HG02981 (cell line): ENCODE measurements around the gene TIMELESS.
"Not testable (repeated sequence)": the region's sequence is repeated elsewhere in the genome, so short reads cannot be mapped to it uniquely, and the experiment has no call there.

Source experiments
- ATAC-seq: cut with Tn5 transposase; IDR thresholded peaks from one replicate; pipeline ENCODE4 v1.9.1; 2021; ENCODE audit warnings: mild to moderate bottlenecking, moderate library complexity; ENCODE audit not compliant: unreplicated experiment

TIMELESS gene

DNA sequence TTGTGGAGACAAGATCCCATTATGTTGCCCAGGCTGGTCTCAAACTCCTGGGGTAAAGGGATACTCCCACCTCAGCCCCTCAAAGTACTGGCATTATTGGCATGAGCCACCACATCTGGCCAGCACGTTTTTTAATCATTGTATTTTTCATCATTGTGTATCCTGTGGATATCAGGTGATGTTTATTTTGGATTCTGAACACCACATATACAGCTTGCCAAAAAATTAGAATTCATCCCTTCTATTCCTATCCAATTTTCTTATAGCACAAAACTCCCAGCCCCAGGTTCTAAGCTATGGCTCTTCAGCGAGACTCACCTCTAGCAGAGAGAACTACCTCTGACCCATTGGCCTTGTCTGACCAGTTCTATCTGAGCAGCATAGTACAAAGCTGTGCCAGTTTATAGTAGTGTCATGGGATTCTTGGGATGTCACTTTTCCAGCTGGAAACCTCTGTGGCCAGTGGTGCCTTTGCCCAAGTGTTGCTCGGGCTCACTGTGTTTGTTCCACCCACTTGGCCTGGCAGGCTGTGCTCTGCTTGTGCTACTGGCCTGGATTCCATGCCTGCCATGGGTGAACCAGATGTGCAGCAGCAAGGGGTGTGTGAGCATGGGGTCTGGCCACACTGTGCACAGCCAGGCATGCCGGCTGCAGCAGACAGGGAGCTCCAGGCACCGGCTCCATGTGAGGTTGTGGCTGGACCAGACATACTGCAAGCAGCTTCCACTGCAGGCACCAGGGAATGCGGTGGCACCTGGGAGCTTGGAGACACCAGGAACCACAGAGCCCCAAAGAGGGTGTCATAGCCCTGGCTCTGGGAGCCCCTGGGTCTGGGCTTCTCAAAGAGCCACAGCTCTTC lies 37.2 kb downstream of the TIMELESS start:
- ATAC-seq, result no peak

DNA sequence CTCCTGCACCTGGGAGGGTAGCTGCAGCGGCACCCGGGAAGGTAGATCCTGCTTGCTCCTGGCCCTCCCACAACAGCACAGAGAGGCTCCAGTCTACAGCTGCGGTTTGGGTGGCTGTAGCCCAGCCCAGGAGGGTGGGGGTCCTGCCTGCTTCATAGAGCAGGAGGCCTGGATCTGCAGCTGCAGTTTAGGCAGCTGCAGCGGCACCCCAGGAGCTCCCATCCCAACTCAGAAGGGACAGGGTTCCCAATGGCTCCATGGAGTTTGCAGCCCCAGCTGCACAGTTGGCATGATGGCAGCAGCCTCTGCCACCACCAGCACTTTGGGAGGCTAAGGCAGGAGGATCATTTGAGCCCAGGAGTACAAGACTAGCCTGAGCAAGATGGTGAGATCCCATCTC lies 38.5 kb downstream of the TIMELESS start:
- ATAC-seq, result no peak

DNA sequence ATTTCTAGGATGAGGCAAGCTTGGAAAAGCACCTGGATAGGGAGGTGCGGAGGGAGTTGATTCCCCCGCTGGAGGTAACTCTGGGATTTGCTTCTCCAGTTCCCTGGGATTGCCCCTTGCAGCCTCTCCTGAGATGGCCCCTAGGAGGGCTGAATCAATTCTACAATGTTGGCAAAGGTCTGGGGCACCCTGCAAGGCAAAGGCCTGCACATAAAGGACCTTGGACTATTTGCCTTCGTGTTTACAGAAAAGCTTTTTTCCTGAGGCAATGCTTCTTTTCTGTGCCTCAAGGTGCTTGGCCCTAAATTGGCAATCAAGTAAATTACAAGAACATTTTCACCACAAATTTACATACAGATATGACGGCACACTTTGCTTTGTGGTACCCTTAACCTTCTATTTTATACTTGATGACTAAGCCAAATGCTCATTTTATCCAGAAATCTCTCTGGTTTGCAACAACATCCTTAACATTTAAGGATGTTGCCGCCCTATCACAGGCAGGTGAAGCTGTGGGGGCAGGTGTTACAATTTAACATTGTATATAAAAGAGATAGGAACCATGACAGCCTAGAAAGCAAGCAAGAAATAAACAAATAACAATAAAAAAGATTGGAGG lies 40.3 kb downstream of the TIMELESS start:
- no peak for ATAC-seq

DNA sequence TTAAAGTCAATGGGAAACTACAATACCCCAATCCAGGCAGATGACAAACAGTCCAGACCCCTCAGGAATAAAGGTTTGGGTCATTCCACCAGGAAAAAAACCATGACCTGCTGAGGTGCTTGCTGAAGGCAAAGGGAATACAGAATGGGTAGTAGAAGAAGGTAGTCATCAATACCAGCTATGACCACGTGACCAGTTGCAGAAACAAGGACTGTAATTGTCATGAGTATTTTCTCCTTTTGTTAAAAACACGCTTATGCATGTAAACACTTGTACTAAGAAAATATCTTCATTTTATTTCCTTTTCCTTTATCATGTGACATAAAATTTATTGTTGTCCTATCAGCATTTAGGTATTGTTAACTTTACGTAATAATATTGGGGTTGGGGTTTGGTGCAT lies 45.0 kb downstream of the TIMELESS start:
- ATAC-seq, result not testable (repeated sequence)

DNA sequence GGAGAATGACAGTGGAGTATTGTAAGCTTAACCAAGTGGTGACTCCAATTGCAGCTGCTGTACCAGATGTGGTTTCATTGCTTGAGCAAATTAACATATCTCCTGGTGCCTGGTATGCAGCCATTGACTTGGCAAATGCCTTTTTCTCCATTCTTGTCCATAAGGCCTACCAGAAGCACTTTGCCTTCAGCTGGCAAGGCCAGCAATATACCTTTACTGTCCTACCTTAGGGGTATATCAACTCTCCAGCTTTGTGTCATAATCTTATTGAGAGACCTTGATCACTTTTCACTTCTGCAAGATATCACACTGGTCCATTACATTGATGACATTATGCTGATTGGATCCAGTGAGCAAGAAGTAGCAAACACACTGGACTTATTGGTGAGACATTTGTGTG lies 47.6 kb downstream of the TIMELESS start:
- not testable (repeated sequence) for ATAC-seq

DNA sequence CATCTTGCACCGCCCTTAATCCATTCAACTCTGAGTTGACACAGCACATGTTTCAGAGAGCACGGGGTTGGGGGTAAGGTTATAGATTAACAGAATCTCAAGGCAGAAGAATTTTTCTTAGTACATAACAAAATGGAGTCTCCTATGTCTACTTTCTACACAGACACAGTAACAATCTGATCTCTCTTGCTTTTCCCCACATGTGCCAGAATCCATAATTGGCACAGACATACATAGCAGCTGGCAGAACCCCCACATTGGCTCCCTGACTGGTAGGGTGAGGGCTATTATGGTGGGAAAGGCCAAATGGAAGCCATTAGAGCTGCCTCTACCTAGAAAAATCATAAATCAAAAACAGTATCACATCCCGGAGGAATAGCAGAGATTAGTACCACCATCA lies 48.1 kb downstream of the TIMELESS start:
- not testable (repeated sequence) for ATAC-seq

DNA sequence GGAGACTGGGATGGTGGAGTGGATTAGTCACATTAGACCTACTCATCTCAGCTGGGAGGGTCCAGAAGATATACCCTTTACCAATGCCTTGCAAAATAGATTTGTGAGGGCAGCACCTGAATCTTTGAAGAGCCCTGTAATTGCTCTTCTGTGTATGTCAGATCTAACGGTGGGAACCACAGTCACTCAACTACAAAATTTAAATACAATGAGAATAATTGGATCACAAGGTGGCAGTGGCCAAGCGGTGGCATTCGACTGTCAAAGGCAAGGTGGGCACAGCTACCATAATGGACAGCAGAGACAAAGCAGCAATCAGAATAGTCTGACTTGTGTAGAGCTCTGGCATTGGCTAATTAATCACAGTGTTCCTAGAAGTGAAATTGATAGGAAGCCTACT lies 49.8 kb downstream of the TIMELESS start:
- ATAC-seq, result not testable (repeated sequence)

DNA sequence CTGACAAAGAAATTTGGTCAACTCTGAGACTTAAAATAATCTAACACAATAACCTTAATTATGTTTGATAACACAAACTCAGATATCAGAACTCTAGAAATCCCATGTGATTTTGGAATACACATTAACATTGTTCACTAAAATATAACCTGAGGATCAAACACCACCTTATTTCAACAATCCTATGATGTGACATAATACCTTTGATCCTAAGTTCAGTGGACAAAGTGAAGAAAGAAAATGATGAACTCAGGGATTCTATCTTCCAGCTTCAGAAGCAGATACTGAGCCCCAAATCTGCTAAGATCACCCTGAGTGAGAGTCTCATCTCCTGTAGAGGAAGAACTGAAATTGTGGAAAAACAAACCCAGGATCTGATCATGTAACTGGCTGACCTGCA lies 50.9 kb downstream of the TIMELESS start:
- no peak for ATAC-seq

DNA sequence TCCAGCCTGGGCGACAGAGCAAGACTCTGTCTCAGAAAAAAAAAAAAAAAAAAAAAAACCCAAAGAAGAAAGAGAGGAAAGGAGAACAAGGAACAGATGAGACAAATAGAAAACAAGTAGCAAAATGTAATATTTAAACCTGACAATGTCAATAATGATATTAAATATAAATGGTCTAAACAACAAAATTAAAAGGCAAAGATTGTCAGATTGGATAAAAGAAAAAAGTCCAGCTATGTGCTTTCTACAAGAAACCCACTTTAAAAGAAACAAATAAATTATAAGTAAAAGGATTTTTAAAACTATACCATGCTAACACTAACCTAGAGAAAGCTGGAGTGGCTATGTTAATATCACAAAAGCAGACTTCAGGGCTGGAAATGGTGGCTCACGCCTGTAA lies 56.9 kb downstream of the TIMELESS start:
- no peak for ATAC-seq

DNA sequence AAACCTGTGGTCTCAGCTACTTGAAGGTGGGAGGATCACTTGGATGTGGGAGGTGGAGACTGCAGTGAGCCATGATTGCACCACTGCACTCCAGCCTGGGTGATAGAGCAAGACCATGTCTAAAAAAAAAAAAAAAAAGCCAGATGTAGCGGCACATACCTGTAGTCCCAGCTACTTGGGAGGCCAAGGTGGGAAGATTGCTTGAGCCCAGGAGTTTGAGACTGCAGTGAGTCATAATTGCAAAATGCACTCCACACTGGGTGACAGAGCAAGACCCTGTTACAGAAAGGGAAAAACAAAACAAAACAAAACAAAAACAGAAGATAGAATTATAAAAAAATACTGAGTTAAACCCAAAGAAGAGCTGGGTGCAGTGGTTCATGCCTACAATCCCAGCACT lies 57.5 kb downstream of the TIMELESS start:
- ATAC-seq, result no peak

DNA sequence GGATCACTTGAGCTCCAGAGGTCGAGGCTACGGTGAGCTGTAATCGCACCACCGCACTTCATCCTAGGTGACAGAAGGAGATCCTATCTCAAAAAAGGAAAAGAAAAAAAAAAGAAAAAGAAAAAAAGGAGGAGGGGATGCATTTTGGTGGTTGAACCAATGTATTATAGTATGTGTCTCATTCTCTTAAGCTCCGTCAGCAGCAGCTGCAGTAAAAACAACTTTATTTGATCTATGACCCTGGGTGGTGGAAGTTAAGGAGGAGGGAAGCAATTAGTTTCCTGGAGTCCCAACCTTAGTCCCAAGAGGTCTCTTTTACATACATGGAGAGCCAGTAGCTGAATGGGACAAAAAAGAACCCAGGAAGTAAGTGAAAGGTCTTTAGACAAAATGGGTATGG lies 59.8 kb downstream of the TIMELESS start:
- no peak for ATAC-seq

DNA sequence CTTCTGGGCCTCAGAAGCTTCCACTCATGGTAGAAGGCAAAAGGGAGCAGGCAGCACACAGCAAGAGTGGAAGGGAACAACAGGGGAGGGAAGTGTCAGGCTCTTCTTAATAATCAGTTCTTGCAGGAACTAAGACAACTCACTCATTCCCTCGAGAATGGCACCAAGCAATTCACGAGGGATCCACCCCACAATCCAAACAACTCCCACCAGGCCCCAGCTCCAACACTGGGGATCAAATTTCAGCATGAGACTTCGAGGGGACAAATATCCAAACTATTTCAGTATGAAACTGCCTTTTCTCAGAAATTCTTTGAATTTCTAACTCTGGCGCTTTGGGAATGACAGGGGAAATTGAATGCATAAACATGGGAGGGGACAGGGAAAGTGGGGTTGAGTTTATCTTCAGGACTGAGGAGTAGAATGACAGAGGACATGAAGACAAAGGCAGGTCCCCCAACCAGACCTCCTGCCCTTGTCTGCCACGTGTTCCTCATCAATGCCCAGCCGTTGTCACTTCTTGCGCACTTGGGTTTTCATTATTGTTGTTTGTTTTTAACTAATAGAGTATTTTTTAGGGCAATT lies 62.0 kb downstream of the TIMELESS start:
- ATAC-seq, result no peak

DNA sequence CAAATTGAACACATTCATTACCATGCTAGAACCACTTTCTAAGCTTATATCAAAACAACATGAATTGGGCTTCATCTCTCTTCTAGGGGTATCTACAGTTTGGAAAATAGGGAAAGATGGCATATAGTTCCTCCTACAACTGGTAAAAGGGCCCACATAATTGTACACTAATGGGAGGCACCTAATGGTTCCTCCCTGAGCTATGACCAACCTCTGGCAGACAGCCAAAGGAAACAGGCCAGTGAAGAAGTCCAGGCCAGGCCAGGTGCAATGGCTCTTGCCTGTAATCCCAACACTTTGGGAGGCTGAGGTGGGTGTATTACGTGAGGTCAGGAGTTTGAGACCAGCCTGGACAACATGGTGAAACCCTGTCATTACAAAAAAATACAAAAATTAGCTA lies 63.4 kb downstream of the TIMELESS start:
- no peak for ATAC-seq

DNA sequence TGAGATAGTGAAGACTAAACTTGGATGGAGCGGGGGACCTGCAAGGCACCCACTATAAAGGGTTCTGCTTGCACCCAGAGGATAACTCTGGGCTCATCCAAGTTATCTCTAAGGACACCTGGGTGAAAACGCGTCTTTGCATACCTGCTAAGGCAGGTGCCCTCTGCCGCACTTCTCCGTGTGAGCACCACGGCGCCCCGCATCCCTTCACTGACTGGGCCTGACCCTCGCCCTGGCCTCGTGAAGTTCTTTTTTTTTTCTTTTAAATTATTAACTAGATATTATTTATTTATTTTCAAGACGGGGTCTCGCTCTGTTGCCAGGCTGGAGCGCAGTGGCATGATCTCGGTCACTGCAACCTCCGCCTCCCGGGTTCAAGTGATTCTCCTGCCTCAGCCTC lies 66.6 kb downstream of the TIMELESS start:
- no peak for ATAC-seq

DNA sequence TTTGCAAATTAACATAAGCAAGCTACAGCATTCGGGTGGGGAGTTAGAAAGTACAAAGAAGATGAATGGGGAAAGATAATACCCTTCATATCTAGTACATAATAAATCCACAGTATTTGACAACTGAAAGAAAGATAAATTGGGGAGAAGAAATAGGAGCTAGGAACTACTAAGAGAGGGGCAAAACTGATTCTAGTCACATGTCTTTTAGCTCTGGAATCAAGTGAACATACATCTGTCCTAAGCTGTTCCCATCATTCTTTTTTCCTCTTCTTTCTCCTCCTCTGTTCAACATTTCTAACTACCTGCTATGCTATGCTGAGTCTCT lies 71.3 kb downstream of the TIMELESS start:
- no peak for ATAC-seq

DNA sequence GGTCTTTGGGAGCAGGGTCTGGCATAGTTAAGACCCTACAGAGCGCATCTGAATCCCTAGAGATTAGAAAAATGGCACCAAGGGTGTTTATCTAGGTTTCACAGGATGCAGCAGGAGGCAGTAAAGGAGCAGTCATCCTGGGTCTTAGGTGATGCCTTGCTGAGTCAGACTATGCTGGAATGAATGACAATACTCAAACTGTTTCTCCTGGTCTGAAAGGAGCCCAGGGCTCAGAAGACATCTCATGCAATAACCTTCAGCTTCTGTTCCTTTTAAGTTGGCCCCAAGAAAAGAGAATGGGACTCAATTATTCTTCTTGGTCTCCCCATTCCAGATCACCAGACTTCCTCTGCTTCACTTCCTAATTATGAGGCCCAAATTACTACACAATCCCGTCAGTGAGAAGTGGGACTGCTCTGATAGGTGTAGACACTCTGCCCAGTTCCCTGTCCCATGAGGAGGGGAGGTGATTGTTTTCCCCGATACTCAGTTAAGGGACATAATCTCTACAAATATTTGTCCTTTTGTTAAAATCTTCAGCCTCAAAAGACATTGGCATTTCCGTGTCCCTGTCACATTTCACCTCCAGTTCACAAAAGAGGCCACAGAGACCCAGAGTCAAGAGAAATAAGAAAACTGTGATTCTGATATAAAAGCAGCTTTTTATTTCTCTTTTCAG lies 71.8 kb downstream of the TIMELESS start:
- no peak for ATAC-seq

DNA sequence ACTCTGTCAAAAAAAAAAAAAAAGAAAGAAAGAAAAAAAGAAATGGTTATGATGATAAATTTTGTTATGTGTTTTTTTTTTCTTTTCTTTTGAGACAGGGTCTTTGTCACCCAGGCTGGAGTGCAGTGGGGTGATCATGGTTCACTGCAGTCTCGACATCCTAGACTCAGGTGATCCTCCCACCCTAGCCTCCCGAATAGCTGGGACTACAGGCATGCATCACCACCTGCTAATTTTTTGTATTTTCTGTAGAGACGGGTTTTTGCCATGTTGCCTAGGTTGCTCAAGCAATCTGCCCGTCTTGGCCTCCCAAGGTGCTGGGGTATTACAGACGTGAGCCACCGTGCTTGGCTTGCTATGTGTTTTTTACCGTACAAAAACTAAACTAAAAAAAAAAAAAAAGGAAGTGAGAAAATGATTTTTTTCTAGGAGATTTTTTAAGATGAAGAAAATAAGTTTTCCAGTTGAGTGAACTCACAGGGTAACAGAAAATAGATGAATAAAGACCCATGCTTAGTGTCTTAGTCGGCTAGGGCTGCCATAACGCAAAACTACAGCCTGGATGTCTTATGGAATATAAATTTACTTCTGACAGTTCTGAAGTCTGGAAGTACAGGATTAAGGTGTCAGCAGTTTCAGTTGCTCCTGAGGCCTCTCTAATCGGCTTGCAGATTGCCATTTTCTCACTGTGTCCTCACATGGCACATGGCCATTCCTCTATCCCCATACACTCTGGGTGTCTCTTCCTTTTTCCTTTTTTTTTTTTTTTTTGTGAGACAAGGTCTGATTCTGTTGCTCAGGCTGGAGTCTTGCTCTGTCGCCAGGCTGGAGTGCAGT lies 73.4 kb downstream of the TIMELESS start:
- ATAC-seq, result peak; percentile 71

DNA sequence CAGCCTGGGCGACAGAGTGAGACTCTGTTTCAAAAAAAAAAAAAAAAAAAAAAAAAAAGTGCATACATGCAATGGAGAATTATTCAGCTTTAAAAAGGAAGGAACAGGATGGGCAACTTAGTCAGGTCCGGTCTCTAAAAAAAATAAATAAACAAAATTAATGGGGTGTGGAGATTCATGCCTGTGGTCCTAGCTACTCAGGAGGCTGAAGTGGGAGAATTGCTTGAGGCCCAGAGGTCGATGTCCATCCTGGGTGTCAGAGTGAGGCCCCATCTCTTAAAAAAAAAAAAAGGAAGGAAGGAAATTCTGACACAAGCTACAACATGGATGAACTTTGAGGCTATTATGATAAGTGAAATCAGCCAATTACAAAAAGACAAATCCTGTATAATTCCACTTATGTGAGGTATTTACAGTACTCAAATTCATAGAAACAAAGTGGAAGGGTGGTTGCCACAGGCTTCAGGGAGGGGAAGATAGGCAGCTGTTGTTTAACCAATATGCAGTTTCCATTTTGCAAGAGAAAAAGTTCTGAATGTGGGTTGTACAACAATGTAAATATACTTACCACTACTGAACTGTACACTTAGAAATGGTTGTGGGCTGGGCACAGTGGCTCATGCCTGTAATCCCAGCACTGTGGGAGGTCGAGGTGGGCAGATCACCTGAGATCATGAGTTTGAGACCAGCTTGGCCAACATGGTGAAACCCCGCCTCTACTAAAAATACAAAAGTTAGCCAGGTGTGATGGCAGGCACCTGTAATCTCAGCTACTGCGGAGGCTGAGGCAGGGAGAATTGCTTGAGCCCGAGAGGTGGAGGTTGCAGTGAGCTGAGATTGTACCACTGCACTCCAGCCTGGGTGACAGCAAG lies 74.3 kb downstream of the TIMELESS start:
- ATAC-seq, result peak; percentile 19

DNA sequence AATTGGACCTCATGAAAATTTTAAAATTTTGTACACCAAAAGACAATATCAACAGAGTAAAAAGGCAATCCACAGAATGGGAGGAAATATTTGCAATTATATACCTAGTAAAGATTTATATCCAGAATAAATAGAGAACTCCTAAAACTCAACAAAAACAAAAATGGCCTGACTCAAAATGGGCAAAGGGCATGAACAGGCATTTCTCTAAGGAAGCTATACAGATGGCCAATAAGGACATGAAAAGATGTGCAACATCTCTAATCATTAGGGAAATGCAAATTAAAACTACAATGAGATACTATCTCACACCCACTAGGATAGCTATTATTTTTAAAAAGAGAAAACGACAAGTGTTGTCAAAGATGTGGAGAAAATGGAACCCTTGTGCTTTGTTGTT lies 75.7 kb downstream of the TIMELESS start:
- ATAC-seq, result no peak

DNA sequence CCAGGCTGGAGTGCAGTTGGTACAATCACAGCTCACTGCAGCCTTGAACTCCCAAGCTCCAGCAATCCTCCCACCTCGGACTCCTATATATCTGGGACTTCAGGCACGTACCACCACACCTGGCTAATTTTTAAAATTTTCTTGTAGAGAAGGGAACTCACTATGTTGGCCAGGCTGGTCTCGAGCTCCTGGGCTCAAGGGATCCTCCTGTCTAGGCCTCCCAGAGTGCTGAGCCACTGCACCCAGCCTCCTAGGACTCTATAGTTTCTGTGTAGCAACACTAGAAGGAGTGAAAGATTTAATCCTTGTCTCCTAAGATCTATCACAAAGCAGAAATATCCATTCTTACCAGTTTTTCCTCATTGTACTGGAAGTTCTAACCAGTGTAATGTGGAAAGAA lies 82.3 kb downstream of the TIMELESS start:
- ATAC-seq, result no peak
